ENCODE data around the gene PALLD. TPM values are rescaled to one million over a fixed set of nuclear protein-coding genes. Genes with fewer than 3 reads are reported as not detected.

PALLD gene
- total RNA-seq, 1 experiment from 2014 or later, result 18.3 TPM

GRCh38 chr4:168472920-168473319, 23.9 kb upstream of the PALLD start:
- Mint-ChIP-seq H3K4me1 (peaks cover 13 to 16% of the 10 kb centered on the region in 2 experiments), H3K36me3 (ENCODE audit: insufficient read depth in 1 of 3, low read depth in 3 of 3) (no peaks in the 10 kb centered on the region), H3K9me3 (no peaks in the 10 kb centered on the region), H3K27me3 (ENCODE audit: low read depth) (no peaks in the 10 kb centered on the region), H3K27ac (no peak overlapping the region), H3K4me3 (no peak overlapping the region)
- Histone ChIP-seq H2BK5ac (ENCODE audit: insufficient read length, low read length) (no peak overlapping the region), H3K9ac (ENCODE audit: extremely low read depth, insufficient read length, low read length) (no peak overlapping the region), H3K14ac (ENCODE audit: insufficient read depth, low read length) (no peak overlapping the region), H3K4me1 (ENCODE audit: insufficient read depth, low read length) (no peaks in the 10 kb centered on the region), H3K23ac (ENCODE audit: insufficient read length, low read depth, low read length) (no peak overlapping the region), H4K8ac (replicated peaks; ENCODE audit: insufficient read length, low read depth, low read length) (no peak overlapping the region), H3K4ac (ENCODE audit: low read depth, low read length) (no peak overlapping the region), H3K18ac (ENCODE audit: insufficient read length, low read depth, low read length) (no peak overlapping the region), H2AFZ (ENCODE audit: low read length) (no peak overlapping the region), H3K4me2 (ENCODE audit: insufficient read depth, insufficient read length, low read length) (no peak overlapping the region), H3K56ac (ENCODE audit: insufficient read length, low read depth, low read length) (no peak overlapping the region), H3K27me3 (ENCODE audit: insufficient read depth, low read length) (no peaks in the 10 kb centered on the region; the same call in 1 of the 2 replicates), H3K27ac (ENCODE audit: insufficient read length, low read depth, low read length) (no peak overlapping the region), H2BK12ac (ENCODE audit: insufficient read length, low read depth, low read length) (no peak overlapping the region), H3K79me1 (ENCODE audit: insufficient read depth, low read depth, low read length, poor library complexity, severe bottlenecking) (no peaks in the 10 kb centered on the region), H2BK20ac (ENCODE audit: low read depth, low read length, poor library complexity, severe bottlenecking) (no peak overlapping the region), H3K23me2 (ENCODE audit: insufficient read length, low read depth, low read length, poor library complexity, severe bottlenecking) (no peaks in the 10 kb centered on the region), H2BK15ac (ENCODE audit: low read depth, low read length) (no peak overlapping the region), H3K79me2 (ENCODE audit: insufficient read depth, low read length) (no peaks in the 10 kb centered on the region), H4K20me1 (ENCODE audit: control insufficient read depth, insufficient read depth, insufficient read length) (no peaks in the 10 kb centered on the region), H3T11ph (ENCODE audit: low read length) (no peak overlapping the region), H3K9me3 (ENCODE audit: control insufficient read depth, low read depth, low read length) (no peaks in the 10 kb centered on the region), H2BK120ac (ENCODE audit: low read depth, low read length, poor library complexity, severe bottlenecking) (no peak overlapping the region), H4K5ac (ENCODE audit: insufficient read length, low read depth, low read length) (no peak overlapping the region), H2AK5ac (ENCODE audit: insufficient read length, low read length) (no peak overlapping the region), H4K91ac (ENCODE audit: insufficient read length, low read depth, low read length) (no peak overlapping the region)
- TF ChIP-seq, protein P1, sequence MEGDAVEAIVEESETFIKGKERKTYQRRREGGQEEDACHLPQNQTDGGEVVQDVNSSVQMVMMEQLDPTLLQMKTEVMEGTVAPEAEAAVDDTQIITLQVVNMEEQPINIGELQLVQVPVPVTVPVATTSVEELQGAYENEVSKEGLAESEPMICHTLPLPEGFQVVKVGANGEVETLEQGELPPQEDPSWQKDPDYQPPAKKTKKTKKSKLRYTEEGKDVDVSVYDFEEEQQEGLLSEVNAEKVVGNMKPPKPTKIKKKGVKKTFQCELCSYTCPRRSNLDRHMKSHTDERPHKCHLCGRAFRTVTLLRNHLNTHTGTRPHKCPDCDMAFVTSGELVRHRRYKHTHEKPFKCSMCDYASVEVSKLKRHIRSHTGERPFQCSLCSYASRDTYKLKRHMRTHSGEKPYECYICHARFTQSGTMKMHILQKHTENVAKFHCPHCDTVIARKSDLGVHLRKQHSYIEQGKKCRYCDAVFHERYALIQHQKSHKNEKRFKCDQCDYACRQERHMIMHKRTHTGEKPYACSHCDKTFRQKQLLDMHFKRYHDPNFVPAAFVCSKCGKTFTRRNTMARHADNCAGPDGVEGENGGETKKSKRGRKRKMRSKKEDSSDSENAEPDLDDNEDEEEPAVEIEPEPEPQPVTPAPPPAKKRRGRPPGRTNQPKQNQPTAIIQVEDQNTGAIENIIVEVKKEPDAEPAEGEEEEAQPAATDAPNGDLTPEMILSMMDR (conservative IDR thresholded peaks at IDR 0.05), result no peak
- DNase-seq, result no peak
- WGBS (ENCODE audit: extremely low coverage, insufficient read length, low lambda C conversion rate), result no CpG with 5 or more reads among the region's 2 CpGs

All from H9 (cell line).